ENCODE results near the gene ZNF433. TPM values are rescaled to one million over a fixed set of nuclear protein-coding genes. Genes with fewer than 3 reads are reported as not detected.

Gene ZNF433
- total RNA-seq, result 1.4 and 2.7 TPM in 2 replicates

GRCh38 chr19:12035220-12036172 is at the start of gene ZNF433:
Gene ZNF433, minus strand, starts transcription at chr19:12035679. Its CDS starts 140 bp downstream, at chr19:12035539.

GRCh38 chr19:12064590-12065538 is 29.4 kb upstream of the ZNF433 start, which contains the start of gene ZNF844:
Gene ZNF844, plus strand, starts transcription at chr19:12064731. Its CDS starts 143 bp downstream, at chr19:12064874.

GRCh38 chr19:12052497-12053169 is 17.2 kb upstream of the ZNF433 start, which contains the start of gene ZNF878:
Gene ZNF878, minus strand, starts transcription at chr19:12052961. Its CDS starts 160 bp downstream, at chr19:12052801.

GRCh38 chr19:11964858-11965645 is 70.4 kb downstream of the ZNF433 start, which contains the start of gene ZNF763:
Gene ZNF763, plus strand, starts transcription at chr19:11965040. Its CDS starts 169 bp downstream, at chr19:11965209.

Other genes with a start within 250 kb of the ZNF433 start
- 0.64 and 1.4 TPM in 2 replicates for gene ZNF491, start 237.2 kb downstream of the ZNF433 start, total RNA-seq
- gene ZNF440, start 221.4 kb downstream of the ZNF433 start, total RNA-seq, result 3.6 and 5.1 TPM in 2 replicates
- 0.34 and 0.87 TPM in 2 replicates for gene ZNF439, start 187.0 kb downstream of the ZNF433 start, total RNA-seq
- gene ZNF69, start 147.9 kb downstream of the ZNF433 start, total RNA-seq, result 5.4 and 9.2 TPM in 2 replicates
- gene ZNF700, start 110.6 kb downstream of the ZNF433 start, total RNA-seq, result 2.3 and 3.6 TPM in 2 replicates
- gene ZNF763, start 70.6 kb downstream of the ZNF433 start, total RNA-seq, result 0.27 and 0.30 TPM in 2 replicates
- gene ZNF878, start 17.3 kb upstream of the ZNF433 start, total RNA-seq, result 0.59 and 0.80 TPM in 2 replicates
- gene ZNF844, start 29.1 kb upstream of the ZNF433 start, total RNA-seq, result 2.7 and 2.8 TPM in 2 replicates
- gene ZNF20, start 104.7 kb upstream of the ZNF433 start, total RNA-seq, result 1.9 and 2.1 TPM in 2 replicates
- gene ZNF625, start 121.1 kb upstream of the ZNF433 start, total RNA-seq, result 4.1 and 6.7 TPM in 2 replicates
- 2.5 and 3.6 TPM in 2 replicates for gene ZNF136, start 127.4 kb upstream of the ZNF433 start, total RNA-seq